Measurements from ENCODE around the gene SLC10A7.

GRCh38 chr4:146318894-146319293 is 202.8 kb downstream of the SLC10A7 start:
- TF ChIP-seq ZNF510 (CRISPR knock-in tag; IDR thresholded peaks at IDR 0.05; ENCODE audit: low read depth) (no peak), CBX2 (IDR thresholded peaks at IDR 0.05; ENCODE audit: low read depth, low read length) (no peak), CBX2 (CRISPR knock-in tag; IDR thresholded peaks at IDR 0.05; ENCODE audit: low read depth) (no peak), NFE2L2 (IDR thresholded peaks at IDR 0.05; ENCODE audit: low read length) (no peak), ZNF101 (CRISPR knock-in tag; IDR thresholded peaks at IDR 0.05; ENCODE audit: borderline replicate concordance, low read depth) (no peak), CBX5 (CRISPR knock-in tag; IDR thresholded peaks at IDR 0.05; ENCODE audit: borderline replicate concordance) (no peak), ZBTB49 (CRISPR knock-in tag; IDR thresholded peaks at IDR 0.05; ENCODE audit: borderline replicate concordance) (no peak), YY1 (IDR thresholded peaks at IDR 0.05; ENCODE audit: insufficient read depth, insufficient replicate concordance, low read depth, low read length) (no peak), NFYB (CRISPR knock-in tag; IDR thresholded peaks at IDR 0.05) (no peak), CTCF (CRISPR knock-in tag; IDR thresholded peaks at IDR 0.05) (no peak)

All from HepG2 (cell line).